Measurements from ENCODE around the gene OR4F3.
"Not testable (repeated sequence)": the region's sequence is repeated elsewhere in the genome, so short reads cannot be mapped to it uniquely, and the experiment has no call there.

OR4F3 gene

GRCh38 chr5:181366968-181367367, at the start of gene OR4F3:
Gene OR4F3 (plus strand): TSS chr5:181367268.
- H3K9ac ChIP-seq (ENCODE audit: low read depth in 1 of 2, low read length in 2 of 2); H3K4me1 ChIP-seq (ENCODE audit: control insufficient read depth in 2 of 2, insufficient read depth in 2 of 2, low read length in 2 of 2); H3K36me3 ChIP-seq (ENCODE audit: control insufficient read depth in 2 of 2, insufficient read depth in 2 of 2, low read length in 2 of 2); H3K4me3 ChIP-seq (ENCODE audit: low read length in 2 of 2); H3K27ac ChIP-seq (ENCODE audit: low read depth in 2 of 2, low read length in 2 of 2); H3K9me3 ChIP-seq (ENCODE audit: control insufficient read depth in 2 of 2, low read length in 2 of 2); H3K27me3 ChIP-seq (ENCODE audit: control insufficient read depth in 2 of 2, insufficient read depth in 2 of 2, low read length in 2 of 2): not testable (repeated sequence)
